H9 (cell line): ENCODE data around the gene HAUS2. TPM values are rescaled to one million over a fixed set of nuclear protein-coding genes. Genes with fewer than 3 reads are reported as not detected.

Experiments used
- DNase-seq: peaks from one replicate; pipeline ENCODE4 v3.0.0-alpha.2; 2017
- H2AFZ ChIP-seq: one replicate; pipeline ENCODE4 v1.6.1; 2013; ENCODE audit warnings: mild to moderate bottlenecking, low read length, control low read depth, moderate library complexity
- H2AK5ac ChIP-seq: 2 replicates; pipeline ENCODE4 v1.6.1; 2013; ENCODE audit warnings: low read length, control low read depth, mixed read lengths; ENCODE audit not compliant: insufficient read length
- H2BK120ac ChIP-seq: one replicate; pipeline ENCODE4 v1.6.1; 2013; ENCODE audit warnings: low read depth, mild to moderate bottlenecking, low read length, control low read depth, inconsistent platforms; ENCODE audit not compliant: poor library complexity, severe bottlenecking
- H2BK12ac ChIP-seq: 2 replicates; pipeline ENCODE4 v1.6.1; 2013; ENCODE audit warnings: low read length, control low read depth, mixed read lengths, low read depth; ENCODE audit not compliant: insufficient read length
- H2BK15ac ChIP-seq: 2 replicates; pipeline ENCODE4 v1.6.1; 2013; ENCODE audit warnings: low read depth, low read length, control low read depth
- H2BK20ac ChIP-seq: one replicate; pipeline ENCODE4 v1.6.1; 2013; ENCODE audit warnings: low read depth, mild to moderate bottlenecking, low read length, control low read depth, inconsistent platforms; ENCODE audit not compliant: poor library complexity, severe bottlenecking
- H2BK5ac ChIP-seq: 2 replicates; pipeline ENCODE4 v1.6.1; 2013; ENCODE audit warnings: low read length, control low read depth, mixed read lengths; ENCODE audit not compliant: insufficient read length
- H3K14ac ChIP-seq: 2 replicates; pipeline ENCODE4 v1.6.1; 2013; ENCODE audit warnings: low read length, control low read depth; ENCODE audit not compliant: insufficient read depth
- H3K18ac ChIP-seq: 2 replicates; pipeline ENCODE4 v1.6.1; 2013; ENCODE audit warnings: low read depth, mild to moderate bottlenecking, mixed read lengths, low read length, control low read depth; ENCODE audit not compliant: insufficient read length
- H3K23ac ChIP-seq: 2 replicates; pipeline ENCODE4 v1.6.1; 2013; ENCODE audit warnings: low read length, control low read depth, mixed read lengths, low read depth; ENCODE audit not compliant: insufficient read length
- H3K23me2 ChIP-seq: 2 replicates; pipeline ENCODE4 v1.6.1; 2013; ENCODE audit warnings: low read depth, mild to moderate bottlenecking, mixed read lengths, low read length, control low read depth; ENCODE audit not compliant: insufficient read length, poor library complexity, severe bottlenecking
- H3K27ac ChIP-seq: 2 replicates; pipeline ENCODE4 v1.5.1; 2013; ENCODE audit warnings: low read length, control low read depth, mixed read lengths, low read depth; ENCODE audit not compliant: insufficient read length
- H3K27me3 ChIP-seq: 2 replicates; pipeline ENCODE4 v1.6.1; 2013; ENCODE audit warnings: low read length, control low read depth, inconsistent platforms; ENCODE audit not compliant: insufficient read depth
- H3K4ac ChIP-seq: 2 replicates; pipeline ENCODE4 v1.6.1; 2013; ENCODE audit warnings: low read depth, mild to moderate bottlenecking, control low read depth, inconsistent platforms, low read length, moderate library complexity
- H3K4me1 ChIP-seq: 2 replicates; pipeline ENCODE4 v1.6.1; 2013; ENCODE audit warnings: low read length, control low read depth, inconsistent platforms; ENCODE audit not compliant: insufficient read depth
- H3K4me2 ChIP-seq: 2 replicates; pipeline ENCODE4 v1.6.1; 2013; ENCODE audit warnings: low read length, control low read depth, mixed read lengths; ENCODE audit not compliant: insufficient read length, insufficient read depth
- H3K56ac ChIP-seq: 2 replicates; pipeline ENCODE4 v1.6.1; 2013; ENCODE audit warnings: low read depth, mild to moderate bottlenecking, mixed read lengths, low read length, control low read depth; ENCODE audit not compliant: insufficient read length
- H3K79me1 ChIP-seq: 2 replicates; pipeline ENCODE4 v1.6.1; 2013; ENCODE audit warnings: low read depth, mild to moderate bottlenecking, moderate library complexity, low read length, control low read depth, inconsistent platforms; ENCODE audit not compliant: insufficient read depth, poor library complexity, severe bottlenecking
- H3K79me2 ChIP-seq: 2 replicates; pipeline ENCODE4 v1.6.1; 2013; ENCODE audit warnings: low read length, control low read depth, inconsistent platforms; ENCODE audit not compliant: insufficient read depth
- H3K9ac ChIP-seq: 2 replicates; pipeline ENCODE4 v1.6.1; 2013; ENCODE audit warnings: low read length, control low read depth, mixed read lengths; ENCODE audit not compliant: insufficient read length; ENCODE audit errors: extremely low read depth
- H3K9me3 ChIP-seq: one replicate; pipeline ENCODE4 v1.6.1; 2013; ENCODE audit warnings: low read depth, low read length, inconsistent platforms; ENCODE audit not compliant: control insufficient read depth
- H3T11ph ChIP-seq: one replicate; pipeline ENCODE4 v1.6.1; 2013; ENCODE audit warnings: mild to moderate bottlenecking, low read length, control low read depth, inconsistent platforms
- H4K20me1 ChIP-seq: one replicate; pipeline ENCODE4 v1.6.1; 2013; ENCODE audit not compliant: control insufficient read depth, insufficient read length, insufficient read depth
- H4K5ac ChIP-seq: 2 replicates; pipeline ENCODE4 v1.6.1; 2013; ENCODE audit warnings: low read depth, mild to moderate bottlenecking, mixed read lengths, low read length, control low read depth; ENCODE audit not compliant: insufficient read length
- H4K8ac ChIP-seq: replicated peaks from 2 replicates; pipeline ENCODE4 v1.6.1; 2013; ENCODE audit warnings: low read length, control low read depth, mixed read lengths, low read depth; ENCODE audit not compliant: insufficient read length
- H4K91ac ChIP-seq: 2 replicates; pipeline ENCODE4 v1.6.1; 2013; ENCODE audit warnings: low read depth, mild to moderate bottlenecking, moderate library complexity, mixed read lengths, low read length, control low read depth; ENCODE audit not compliant: insufficient read length
- H3K27ac Mint-ChIP-seq, 3 experiments: 2 replicates in 2 of 3; 3 replicates in 1 of 3; pipeline ENCODE4 v1.8.0; 2020 to 2021; ENCODE audit warnings: mixed read lengths in 3 of 3, mild to moderate bottlenecking in 1 of 3, moderate library complexity in 1 of 3
- H3K27me3 Mint-ChIP-seq: 2 replicates; pipeline ENCODE4 v1.8.0; 2021; ENCODE audit warnings: low read depth, mild to moderate bottlenecking, moderate library complexity, mixed read lengths
- H3K36me3 Mint-ChIP-seq, 3 experiments: 2 replicates in 2 of 3; 3 replicates in 1 of 3; pipeline ENCODE4 v1.8.0; 2020 to 2021; ENCODE audit warnings: low read depth in 3 of 3, mixed read lengths in 3 of 3; ENCODE audit not compliant: insufficient read depth in 1 of 3
- H3K4me1 Mint-ChIP-seq, 2 experiments: 2 replicates each; pipeline ENCODE4 v1.8.0; 2020; ENCODE audit warnings: mixed read lengths in 2 of 2
- H3K4me3 Mint-ChIP-seq, 2 experiments: 2 replicates in 1 of 2; 3 replicates in 1 of 2; pipeline ENCODE4 v1.8.0; 2020 to 2021; ENCODE audit warnings: mild to moderate bottlenecking in 2 of 2, mixed read lengths in 2 of 2, moderate library complexity in 1 of 2
- H3K9me3 Mint-ChIP-seq, 2 experiments: 2 replicates in 1 of 2; 3 replicates in 1 of 2; pipeline ENCODE4 v1.8.0; 2020; ENCODE audit warnings: mild to moderate bottlenecking in 2 of 2, mixed read lengths in 2 of 2, moderate library complexity in 1 of 2
- WGBS: extraction: QIAGEN DNeasy Blood & Tissue Kit; methylation state at CpG from one replicate; pipeline ENCODE4 v1.1.7; 2013; ENCODE audit warnings: missing lambda C conversion rate, low lambda C conversion rate, mixed read lengths; ENCODE audit not compliant: insufficient read length; ENCODE audit errors: extremely low coverage; 5-methylcytosine and 5-hydroxymethylcytosine counted together
- total RNA-seq: library from RNA; stranded (reverse); gene quantifications from 2 replicates; pipeline ENCODE4 v1.2.1, GENCODE V29; 2021
- TF ChIP-seq, protein P1 (sequence below): fragments of 200-600 bp; sonication (generic); conservative IDR thresholded peaks from 3 replicates; pipeline ENCODE4 v1.8.0; 2021; ENCODE audit warnings: antibody characterized with exemption, mild to moderate bottlenecking

Gene HAUS2
- total RNA-seq, 1 experiment from 2014 or later, result 42.5 TPM

DNA sequence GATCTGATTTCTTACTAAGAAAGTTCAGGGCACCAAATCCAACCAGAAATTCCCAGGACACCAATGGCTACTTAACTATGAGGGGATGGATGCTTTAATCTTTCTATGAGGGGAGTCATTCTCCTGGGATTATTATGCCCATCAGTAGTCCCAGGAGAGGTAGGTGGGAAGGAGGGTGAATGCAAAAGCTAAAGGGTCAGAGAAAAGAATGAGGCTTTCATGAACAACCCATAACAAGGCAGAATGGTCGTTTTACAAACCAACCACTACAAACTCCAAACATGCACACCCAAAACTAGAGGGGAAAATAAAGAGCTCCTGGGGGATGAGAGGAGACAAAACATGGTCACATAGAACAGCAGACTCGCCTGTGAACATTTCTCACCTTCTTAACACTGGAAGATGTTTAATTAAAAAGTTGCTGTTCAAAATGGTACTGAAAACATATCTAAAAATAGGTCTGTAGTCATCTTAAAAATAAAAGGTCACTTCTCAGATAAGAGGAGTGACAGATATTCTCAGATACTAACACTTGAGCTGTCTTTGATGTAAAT is 30.4 kb downstream of the HAUS2 start:
- WGBS, result no CpG with 5 or more reads among the region's 2 CpGs
- Histone ChIP-seq H3K79me1 (no peaks in the 10 kb centered on the region), H3K14ac (no peak overlapping the region), H2BK20ac (no peak overlapping the region), H3K4me1 (no peaks in the 10 kb centered on the region; the same call in 1 of the 2 replicates), H2AFZ (no peak overlapping the region), H4K91ac (no peak overlapping the region), H3K27ac (no peak overlapping the region), H2BK15ac (no peak overlapping the region), H3K79me2 (no peaks in the 10 kb centered on the region), H4K5ac (no peak overlapping the region), H3K23me2 (peaks cover 13% of the 10 kb centered on the region), H3K18ac (no peak overlapping the region), H3K4ac (no peak overlapping the region), H3K9me3 (no peaks in the 10 kb centered on the region), H3K23ac (no peak overlapping the region), H3K56ac (no peak overlapping the region), H4K20me1 (no peaks in the 10 kb centered on the region), H3K27me3 (peaks cover 7% of the 10 kb centered on the region; the same call in 1 of the 2 replicates), H4K8ac (no peak overlapping the region), H2BK12ac (no peak overlapping the region), H2AK5ac (no peak overlapping the region), H3K4me2 (no peak overlapping the region), H2BK120ac (no peak overlapping the region), H2BK5ac (no peak overlapping the region), H3K9ac (no peak overlapping the region), H3T11ph (no peak overlapping the region)
- 0 out of 5 replicates have a peak, but pooled peaks cover 0 to 2% of the 10 kb centered on the region in 2 experiments for H3K9me3 Mint-ChIP-seq
- no peaks in the 10 kb centered on the region for H3K36me3 Mint-ChIP-seq
- TF ChIP-seq, protein P1, sequence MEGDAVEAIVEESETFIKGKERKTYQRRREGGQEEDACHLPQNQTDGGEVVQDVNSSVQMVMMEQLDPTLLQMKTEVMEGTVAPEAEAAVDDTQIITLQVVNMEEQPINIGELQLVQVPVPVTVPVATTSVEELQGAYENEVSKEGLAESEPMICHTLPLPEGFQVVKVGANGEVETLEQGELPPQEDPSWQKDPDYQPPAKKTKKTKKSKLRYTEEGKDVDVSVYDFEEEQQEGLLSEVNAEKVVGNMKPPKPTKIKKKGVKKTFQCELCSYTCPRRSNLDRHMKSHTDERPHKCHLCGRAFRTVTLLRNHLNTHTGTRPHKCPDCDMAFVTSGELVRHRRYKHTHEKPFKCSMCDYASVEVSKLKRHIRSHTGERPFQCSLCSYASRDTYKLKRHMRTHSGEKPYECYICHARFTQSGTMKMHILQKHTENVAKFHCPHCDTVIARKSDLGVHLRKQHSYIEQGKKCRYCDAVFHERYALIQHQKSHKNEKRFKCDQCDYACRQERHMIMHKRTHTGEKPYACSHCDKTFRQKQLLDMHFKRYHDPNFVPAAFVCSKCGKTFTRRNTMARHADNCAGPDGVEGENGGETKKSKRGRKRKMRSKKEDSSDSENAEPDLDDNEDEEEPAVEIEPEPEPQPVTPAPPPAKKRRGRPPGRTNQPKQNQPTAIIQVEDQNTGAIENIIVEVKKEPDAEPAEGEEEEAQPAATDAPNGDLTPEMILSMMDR, result no peak
- H3K27me3 Mint-ChIP-seq, result peaks cover 74% of the 10 kb centered on the region
- DNase-seq, result no peak
- H3K27ac Mint-ChIP-seq, result no peak overlapping the region
- no peak overlapping the region for H3K4me3 Mint-ChIP-seq
- peaks cover 40 to 41% of the 10 kb centered on the region in 2 experiments for H3K4me1 Mint-ChIP-seq
